ENCODE measurements around the gene SMG1.
A peak's percentile ranks its signal among the peaks of the same experiment; 100 is the strongest.
"Not testable (repeated sequence)": the region's sequence is repeated elsewhere in the genome, so short reads cannot be mapped to it uniquely, and the experiment has no call there.

Gene SMG1

DNA sequence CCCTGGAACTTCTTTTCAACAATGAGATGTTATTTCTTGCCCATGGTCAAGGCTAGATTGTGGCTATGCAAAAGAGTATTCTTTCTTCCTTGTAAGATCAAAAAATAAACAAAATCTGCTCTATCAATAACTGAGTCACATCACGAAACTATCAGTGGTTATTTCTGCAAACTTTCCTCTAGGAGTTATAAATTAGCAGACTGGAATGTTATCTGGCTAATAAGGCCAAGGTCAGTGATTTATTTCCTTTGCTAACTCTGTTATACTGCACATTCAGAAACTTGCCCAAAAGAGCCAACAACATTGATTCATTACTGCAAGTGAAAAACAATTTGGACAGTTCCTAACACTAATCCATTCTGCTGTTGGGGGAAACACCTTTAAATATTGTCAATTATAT is 129.8 kb downstream of the SMG1 start:
- DNase-seq = no peak

DNA sequence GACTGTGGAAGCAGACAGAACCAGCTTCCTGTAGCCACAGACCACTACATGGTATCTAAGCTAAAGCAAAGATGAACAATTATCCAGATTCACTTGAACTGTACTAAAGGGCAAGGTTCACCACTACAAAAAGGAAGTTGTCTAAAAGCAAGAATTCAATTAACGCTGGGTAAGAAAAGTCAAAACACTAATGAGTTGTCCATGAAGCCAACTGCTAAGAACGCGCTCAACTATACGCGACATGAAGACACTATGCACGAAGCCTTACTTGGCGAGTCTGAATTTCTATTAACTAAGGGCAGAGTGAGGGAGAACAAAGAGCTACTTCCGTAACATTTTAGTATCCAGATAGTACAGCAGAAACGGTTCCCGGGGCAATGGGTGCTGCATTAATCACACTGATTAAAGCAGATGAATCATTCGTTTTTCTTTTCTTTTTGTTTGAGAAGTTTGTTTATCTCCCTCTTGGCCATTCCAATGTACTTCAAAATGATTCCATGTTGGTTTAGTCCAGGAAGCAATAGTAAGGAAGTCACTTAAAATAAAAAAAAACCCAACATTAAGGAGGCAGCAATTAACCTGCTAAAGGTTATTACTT is 133.3 kb downstream of the SMG1 start:
- no peak for DNase-seq

DNA sequence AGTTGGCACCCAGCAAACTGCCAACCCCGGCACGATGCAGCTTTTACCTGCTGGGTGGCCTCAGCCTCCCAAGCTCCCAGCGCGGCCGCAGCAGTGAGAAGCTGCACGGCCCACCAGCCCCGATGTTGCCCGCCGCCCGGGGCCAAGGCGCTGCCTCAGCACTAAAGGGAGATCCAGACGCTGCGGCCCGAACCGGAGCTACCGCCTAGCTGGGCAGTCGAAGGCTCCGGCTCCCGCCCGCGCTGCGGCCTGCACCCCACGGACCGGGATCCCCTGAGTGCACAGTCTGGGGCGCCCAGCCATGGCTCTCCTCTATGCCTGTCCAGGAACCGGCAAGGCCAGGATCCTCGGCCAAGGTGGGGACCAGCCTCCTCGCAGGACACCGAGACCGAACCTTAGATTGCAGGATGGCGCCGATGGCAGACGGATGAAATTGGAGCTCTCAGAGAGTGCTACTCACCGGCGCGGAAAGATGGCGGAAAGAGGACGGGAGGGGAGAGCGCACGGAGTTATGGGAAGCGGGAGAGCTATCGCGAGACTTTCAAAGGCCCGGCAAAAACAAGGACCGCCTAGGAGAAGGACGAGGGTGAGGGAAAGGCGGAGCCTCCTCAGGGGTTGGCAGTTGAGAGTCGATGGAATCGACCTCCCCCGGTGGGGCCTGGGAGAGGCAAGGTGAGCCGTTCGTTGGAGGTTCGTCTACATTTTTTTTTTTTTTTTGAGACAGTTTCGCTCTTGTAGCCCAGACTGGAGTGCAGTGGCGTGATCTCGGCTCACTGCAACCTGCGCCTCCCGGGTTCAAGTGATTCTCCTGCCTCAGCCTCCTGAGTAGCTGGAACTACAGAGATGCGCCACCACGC is 136.1 kb downstream of the SMG1 start, which contains the start of gene RPS15A:
TSS of gene RPS15A (minus strand) at position 485 of the 857 bp plus-strand sequence. CDS start 1,221 bp downstream, outside the sequence.
- peak; percentile 75 for DNase-seq

DNA sequence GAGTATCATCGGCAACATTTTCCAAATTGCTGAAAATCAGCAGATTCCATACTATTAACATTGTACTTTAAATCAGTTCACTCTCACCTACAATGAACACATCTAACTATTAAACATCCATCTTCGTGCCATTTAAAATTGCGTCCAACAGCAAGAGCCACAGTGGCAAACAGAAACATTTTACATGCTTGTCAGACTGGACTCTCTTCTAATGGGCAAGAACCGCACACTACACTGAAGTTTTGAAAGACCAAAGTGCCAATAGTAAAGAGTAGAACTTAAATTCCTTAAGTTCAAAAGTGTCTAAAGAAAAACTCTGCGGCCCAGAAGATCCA is 136.7 kb downstream of the SMG1 start:
- DNase-seq = no peak

DNA sequence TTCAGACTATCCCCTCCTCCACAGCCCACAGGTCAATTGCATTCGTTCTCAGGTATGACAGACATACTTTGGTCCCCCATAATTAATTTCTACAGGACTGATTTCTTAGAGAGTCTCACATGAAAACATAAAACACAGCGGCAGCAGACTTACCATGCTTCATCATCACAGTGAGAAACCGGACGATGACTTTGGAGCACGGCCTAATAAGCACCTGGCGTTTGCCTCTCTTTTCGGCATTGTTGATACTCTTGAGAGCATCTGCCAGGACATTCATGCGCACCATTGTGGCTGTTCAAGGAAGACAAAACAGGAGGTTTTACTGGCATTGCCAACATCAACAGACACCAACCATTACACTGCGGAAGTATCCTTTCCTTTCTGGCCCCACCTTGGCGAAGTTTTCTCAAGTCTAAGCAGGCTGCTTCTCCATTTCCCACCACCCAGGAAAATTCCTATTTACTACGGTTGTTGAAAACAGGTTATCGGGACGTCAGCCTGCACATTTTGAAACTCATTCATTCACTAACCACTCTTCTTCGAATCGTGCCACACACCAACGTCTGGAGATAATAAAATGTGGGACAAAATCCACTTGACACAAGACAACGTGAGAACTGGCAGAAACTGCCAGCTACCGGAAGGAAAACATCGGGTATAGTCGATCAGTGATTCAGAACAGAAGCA is 137.2 kb downstream of the SMG1 start:
- no peak for DNase-seq

DNA sequence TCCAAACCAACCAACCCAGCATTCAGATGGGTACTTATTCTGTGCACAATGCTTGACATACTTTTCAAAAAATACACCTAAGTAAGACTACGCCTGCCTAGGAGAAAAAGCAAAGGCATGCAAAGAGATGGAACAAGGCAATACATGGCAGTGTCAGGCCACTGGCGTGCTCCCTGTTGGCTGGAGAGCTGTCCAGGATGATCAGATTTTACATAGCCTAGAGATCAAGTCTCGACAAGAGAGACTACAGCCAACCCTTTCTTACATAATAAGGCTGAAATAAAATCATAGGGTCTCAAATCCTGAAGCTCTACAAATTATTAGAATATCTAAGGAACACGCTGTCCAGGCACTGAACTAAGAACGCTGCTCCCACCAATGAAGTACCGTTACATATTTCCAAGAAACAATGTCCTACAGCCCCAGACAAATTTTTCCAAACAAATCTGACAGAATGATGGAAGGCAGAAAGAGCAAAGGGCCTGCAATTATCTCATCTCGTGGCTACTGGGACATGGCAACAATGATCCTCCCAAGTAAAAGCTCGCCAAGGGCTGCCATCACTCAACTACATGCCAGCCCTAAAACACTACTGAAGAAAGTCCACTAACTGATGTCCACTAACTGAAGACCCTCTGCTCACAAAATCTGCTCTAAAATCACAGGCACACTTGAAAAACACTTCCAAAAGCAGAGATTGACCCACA is 141.1 kb downstream of the SMG1 start:
- DNase-seq = no peak

DNA sequence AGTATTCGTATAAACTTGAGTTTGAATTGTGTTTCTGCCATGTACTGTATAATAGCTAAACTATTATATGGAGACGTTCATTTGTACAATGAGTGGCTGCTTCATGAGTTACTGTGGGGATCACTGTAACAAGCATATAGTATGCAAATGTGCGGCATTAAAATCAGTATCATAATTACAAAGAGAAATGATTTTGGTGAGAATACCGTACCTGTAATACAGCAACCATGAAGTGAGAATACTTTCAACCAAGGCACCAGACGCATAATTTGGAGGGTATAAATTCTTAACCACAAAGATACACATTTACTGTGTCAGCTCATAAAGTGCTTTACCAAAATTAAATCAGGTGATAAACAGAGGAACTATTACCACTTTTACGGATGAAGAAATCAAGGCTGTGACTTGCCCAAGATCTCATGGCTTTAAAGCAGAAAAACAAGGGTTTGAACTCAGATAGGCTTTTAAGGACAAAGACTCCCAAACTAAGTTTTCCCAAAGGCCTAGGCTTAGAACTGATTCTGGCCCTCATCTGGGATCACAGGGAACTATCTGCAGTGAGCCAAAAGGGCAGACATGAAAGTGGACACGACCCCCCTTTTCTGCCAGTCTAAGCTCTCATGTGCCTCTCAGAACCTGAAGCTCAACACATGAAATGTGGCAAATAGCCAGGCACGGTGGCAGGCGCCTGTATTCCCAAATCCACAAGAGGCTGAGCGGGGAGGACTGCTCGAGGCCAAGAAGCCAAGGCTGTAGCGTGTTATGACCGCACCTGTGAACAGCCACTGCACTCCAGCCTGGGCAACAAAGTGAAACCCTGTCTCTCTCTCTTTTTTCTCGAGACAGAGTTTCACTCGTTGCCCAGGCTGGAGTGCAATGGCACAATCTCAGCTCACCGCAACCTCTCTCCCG is 142.5 kb downstream of the SMG1 start:
- DNase-seq = no peak

DNA sequence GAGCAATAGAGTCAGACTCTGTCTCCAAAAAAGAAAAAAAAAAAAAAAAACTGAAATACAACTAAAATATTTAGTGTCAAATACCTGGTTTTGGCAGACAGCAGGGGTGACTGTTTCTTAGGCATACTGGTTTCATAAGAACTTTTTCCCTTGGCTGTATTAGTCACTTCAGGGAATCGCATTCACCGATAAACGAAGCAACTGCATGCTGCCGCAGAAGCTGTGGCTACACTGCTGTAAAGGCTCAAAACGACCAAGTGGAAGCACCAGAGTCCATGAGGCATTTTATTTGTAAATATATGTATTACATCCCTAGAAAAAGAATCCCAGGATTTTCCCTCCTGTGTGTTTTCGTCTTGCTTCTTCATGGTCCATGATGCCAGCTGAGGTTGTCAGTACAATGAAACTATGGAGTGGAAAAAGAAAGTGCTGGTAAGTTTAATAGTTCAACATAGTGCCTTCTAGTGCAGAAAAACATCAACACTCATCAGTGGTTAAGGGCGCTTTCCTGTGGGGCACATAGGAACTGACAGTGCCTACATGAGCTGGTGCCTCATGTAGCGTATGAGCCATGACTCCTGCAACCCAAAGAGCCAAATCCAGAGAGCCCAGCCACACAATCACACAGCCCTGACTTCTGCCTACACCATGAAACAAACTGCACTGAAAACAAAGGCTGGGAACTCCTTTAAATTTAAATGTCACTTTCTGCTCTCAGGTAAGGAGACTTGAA is 143.3 kb downstream of the SMG1 start:
- no peak for DNase-seq

DNA sequence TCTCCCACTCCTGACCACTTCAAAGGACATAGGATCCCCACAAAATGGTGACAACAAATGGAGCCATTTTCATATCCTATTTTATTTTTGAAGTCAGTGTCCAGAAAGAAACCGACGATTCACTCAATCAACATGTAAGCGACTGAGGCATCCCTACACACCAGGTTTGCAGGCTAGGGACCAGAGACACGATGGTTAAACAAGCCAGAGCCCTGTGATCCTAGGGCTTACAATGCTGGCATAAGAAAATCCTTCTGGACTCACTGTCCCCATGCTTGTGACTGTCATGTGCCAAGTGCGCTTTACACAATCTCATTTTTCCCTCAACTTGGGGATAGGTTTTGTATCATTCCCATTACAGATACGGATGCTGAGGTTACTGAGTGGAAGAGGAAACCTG is 145.0 kb downstream of the SMG1 start:
- DNase-seq = not testable (repeated sequence)

DNA sequence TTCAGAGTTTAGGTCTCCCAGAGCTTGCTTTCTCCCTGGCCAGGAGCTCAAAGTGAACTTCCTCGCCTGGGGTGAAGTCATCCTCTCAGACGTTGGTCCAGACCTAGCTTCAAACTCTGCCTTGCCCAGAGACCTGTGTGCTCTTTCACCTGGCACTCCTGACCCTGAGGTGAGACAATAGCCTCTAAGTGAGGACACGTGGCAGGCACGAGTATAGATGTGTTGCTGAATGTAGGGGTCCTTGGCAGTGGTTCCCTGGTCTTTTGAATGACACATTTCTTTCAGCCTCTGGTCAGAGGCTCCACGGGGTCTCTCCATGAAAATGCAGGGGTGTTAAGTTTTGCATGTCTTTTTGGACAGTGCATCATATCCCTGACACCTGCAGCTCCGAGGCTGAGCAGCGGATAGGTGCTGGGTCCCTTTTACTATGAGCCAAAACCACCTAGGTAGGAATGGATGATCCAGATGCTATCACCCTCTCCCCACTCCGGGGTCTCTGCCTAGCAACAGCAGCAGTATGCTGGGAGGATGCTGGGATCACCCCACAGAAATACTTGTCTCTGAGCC is 145.7 kb downstream of the SMG1 start:
- not testable (repeated sequence) for DNase-seq

DNA sequence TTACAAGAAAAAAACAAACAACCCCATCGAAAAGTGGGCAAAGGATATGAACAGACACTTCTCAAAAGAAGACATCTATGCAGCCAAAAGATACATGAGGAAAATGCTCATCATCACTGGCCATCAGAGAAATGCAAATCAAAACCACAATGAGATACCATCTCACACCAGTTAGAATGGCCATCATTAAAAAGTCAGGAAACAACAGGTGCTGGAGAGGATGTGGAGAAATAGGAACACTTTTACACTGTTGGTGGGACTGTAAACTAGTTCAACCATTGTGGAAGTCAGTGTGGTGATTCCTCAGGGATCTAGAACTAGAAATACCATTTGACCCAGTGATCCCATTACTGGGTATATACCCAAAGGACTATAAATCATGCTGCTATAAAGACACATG is 148.5 kb downstream of the SMG1 start:
- DNase-seq = not testable (repeated sequence)

DNA sequence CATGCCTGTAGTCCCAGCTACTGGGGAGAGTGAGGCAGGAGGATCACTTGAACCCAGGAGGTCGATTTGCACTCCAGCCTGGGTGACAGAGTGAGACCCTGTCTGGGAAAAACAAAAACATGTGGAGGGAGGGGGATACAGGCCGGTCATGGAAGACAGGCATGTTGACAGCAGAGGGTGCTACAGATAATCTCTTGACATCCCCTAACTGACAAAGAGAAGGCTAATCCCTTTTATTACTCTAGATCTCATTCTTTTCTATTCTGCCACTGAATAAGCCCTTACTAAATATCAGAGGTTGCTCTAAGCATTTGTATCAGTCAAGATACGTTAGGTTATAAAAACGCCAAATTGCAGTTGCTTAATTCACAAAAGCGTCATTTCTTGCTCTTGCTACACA is 149.9 kb downstream of the SMG1 start:
- not testable (repeated sequence) for DNase-seq

DNA sequence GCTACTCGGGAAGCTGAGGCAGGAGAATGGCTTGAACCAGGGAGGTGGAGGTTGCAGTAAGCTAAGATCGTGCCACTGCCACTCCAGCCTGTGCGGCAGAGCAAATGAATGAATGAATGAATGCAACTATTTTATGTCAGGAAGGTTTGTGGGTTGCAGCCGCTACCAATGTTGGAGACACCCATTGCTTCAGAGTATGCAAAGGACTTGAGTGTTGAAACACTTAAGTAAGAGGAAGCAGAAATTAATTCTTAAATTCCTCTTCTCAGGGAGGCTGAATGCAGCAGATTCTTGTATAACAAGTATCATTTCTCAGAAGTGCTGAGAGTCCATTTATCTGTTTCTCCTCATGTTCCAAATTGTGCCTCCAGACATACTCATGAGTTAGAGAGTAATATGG is 151.6 kb downstream of the SMG1 start:
- DNase-seq = not testable (repeated sequence)

DNA sequence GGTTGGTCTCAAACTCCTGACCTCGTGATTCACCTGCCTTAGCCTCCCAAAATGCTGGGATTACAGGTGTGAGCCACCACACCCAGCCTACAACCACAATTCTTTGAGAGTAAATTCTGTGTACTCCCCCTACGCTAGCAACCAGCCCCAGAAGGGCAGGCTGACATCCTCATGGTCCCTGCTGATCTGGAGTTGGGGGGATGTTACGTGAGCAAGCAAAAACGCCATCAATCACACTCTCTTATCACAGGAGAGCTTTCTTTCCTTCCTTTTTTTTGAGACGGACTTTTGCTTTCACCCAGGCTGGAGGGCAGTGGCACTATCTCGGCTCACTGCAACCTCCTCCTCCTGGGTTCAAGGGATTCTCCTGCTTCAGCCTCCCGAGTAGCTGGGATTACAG is 154.0 kb downstream of the SMG1 start:
- DNase-seq = not testable (repeated sequence)

DNA sequence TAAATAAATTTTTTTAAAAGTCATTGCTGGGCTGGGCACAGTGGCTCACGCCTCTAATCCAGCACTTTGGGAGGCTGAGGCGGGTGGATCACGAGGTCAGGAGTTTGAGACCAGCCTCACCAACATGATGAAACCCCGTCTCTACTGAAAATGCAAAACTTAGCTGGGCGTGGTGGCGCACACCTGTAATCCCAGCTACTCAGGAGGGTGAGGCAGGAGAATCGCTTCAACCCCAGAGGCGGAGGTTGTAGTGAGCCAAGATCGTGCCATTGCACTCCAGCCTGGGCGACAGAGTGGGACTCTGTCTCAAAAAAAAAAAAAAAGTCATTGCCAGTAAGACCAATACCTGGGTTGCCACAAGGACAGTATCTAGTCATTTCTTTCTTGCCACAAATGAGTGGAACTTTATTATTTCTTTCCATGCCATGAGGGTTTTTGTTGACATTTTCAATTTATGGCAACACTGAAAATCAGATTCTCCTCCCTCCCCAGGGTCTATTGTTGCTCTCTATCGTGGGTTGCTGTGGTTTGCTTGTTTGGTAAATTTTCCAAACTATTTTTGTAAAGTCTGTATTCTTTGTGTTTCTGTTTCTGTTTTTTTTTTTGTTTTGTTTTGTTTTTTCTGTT is 155.8 kb downstream of the SMG1 start:
- not testable (repeated sequence) for DNase-seq

DNA sequence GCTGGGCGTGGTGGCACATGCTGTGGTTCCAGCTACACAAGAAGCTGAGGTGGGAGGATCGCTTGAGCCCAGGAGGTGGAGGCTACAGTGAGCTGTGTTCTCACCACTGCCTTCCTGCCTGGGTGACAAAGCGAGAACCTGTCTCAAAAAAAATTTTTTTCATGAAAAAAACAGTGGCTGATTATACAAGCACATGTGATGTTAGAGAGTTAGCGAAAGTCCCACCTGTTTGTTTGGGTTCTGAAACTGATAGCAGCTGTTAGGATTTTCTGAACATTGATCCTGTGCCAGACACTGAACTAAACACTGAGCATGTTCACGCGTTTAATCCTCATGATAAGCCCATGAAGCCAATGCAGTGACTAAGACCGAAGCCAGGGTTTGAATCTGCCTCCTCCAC is 159.0 kb downstream of the SMG1 start:
- DNase-seq = not testable (repeated sequence)

DNA sequence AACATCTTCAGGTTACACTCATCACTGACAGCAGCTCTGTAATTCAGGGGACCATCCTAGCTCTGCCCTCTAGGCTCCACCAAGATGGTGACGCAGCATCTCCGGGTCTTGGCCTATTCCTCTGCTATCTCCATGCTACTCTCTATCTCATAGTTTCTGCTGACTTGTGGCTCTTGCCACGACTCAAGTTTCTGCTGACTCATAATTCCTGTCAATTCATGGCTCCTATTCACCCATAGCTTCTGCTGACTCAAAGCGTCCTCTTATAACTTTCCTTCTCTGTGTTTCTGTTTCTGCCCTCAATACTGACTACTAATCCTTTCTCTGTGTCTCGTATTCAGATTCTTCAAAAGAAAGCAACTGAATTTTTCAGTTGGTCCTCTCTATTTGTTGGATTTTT is 163.5 kb downstream of the SMG1 start:
- not testable (repeated sequence) for DNase-seq

DNA sequence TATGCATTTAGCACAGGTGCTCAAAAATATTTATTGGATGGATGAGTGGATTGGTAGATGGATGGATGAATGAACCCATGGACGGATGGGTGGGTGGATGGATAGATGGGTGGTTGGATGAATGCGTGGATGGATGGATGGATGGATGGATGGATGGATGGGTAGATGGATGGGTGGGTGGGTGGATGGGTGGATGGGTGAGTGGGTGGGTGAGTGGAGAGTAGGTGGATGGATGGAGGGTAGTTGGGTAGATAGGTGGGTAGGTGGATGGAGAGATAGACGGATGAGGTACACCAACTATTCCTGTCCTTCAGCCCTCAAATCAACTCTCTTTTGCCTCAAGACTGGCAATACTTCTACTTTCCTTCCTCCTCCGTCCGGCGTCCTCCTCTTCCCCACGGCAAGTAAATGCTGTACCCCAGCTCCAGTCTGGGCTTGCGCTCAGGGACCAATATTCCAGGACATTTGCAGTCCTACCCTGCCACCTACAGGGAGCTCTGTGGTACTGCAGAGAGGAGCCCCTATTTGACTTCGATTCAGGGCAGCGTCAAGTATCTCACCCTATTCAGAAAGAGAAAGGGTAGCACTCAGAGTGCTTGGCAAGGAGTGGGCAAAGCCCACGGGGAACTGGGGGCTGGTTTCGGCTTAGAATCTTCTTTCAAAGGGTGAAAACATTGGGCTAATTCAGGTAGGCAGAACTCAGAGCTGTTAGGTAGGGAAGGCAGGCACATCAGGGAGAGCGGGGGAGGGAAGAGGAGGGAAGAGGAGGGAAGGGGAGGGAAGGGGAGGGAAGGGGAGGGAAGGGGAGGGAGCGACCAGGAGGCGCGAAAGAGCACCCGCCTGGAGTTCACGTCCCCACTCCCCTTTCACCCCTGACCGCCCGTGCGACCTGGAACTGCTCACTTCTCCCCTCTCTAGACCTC is 166.3 kb downstream of the SMG1 start:
- not testable (repeated sequence) for DNase-seq

DNA sequence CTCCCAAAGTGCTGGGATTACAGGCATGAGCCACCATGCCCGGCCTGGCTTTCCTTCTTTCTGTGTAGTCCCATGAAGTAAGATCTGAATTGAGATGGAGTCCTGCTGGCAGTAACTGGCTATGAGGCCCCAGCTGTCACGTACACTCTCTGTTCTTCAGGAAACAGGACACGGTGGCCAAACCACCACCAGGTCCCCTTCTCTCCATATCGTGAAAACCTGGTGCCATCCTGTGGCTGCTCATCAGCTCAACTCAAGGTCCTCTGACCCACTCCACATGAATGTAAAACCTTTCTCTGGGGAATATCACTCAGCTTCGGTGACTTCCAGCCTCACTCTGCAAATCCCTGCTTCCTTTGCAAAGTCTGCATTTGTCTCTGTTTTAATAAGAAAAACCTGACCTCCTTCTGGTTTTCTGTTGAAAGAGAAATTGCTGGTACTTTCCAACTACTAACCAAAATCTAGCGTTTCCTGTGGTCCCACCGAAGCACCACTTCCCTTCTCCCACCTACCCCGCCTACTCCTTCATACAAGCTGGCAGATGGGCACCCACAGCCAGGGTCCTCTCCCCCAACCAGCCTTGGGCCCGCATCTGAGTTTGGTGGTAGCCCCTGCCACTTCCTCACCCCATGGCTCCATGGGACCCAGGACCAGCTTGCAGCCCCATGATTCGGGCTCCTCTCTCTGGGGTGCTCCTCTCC is 168.1 kb downstream of the SMG1 start:
- DNase-seq = not testable (repeated sequence)

Data from NCI-H187 treated with DMSO at 0.1 percent for 48 hours (cell line).